ENCODE measurements around the gene DQX1. TPM values are rescaled to one million over a fixed set of nuclear protein-coding genes. Genes with fewer than 3 reads are reported as not detected.

Gene DQX1
- total and polyA plus RNA-seq, 11 donors: not detected

GRCh38 chr2:74551530-74551929, 25.5 kb upstream of the DQX1 start:
- Histone ChIP-seq H3K9me3 (no peaks in the 10 kb centered on the region), H3K4me1 (peaks cover 0 to 45% (median 28%) of the 10 kb centered on the region in 12 donors), H3K36me3 (peaks cover 0 to 6% (median 0%) of the 10 kb centered on the region in 9 donors), H3K27me3 (peaks cover 0 to 7% (median 0%) of the 10 kb centered on the region in 9 donors), H3K27ac (no peak overlapping the region), H3K4me3 (no peak overlapping the region)
- intact Hi-C loops (cut with DNase I): no loop called here
- no peak for ATAC-seq
- TF ChIP-seq CTCF (IDR thresholded peaks at IDR 0.05) (no peak), POLR2A (IDR thresholded peaks at IDR 0.05) (no peak)
- no peak for DNase-seq

DNA sequence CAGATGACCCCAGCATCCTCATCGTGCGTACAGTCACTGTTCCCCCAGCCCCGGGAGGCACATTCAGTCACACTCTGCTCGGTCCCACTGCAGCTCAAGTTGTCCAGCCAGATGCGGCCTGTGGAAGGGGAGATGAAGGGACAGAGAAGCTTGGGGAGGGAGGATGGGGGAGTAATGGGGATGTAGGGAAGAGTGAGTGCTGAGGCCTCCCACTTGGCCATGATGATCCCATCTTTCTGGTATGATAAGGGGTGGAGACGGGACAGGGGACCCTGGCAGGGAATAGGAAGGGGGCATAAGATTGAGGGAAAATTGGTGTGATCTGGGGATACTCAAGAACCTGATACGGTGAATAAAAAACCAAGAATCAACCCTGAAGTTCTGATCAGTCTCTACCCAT, 24.2 kb upstream of the DQX1 start:
- H3K36me3 ChIP-seq: peaks cover 0 to 3% (median 0%) of the 10 kb centered on the region in 9 donors
- H3K4me3 ChIP-seq: no peak overlapping the region
- intact Hi-C loops (cut with DNase I): no loop called here
- H3K27ac ChIP-seq: no peak overlapping the region
- peaks cover 0 to 7% (median 0%) of the 10 kb centered on the region in 9 donors for H3K27me3 ChIP-seq
- ATAC-seq: no peak
- H3K9me3 ChIP-seq: no peaks in the 10 kb centered on the region
- TF ChIP-seq CTCF (IDR thresholded peaks at IDR 0.05): no peak
- no peak for TF ChIP-seq POLR2A (IDR thresholded peaks at IDR 0.05)
- peaks cover 0 to 41% (median 27%) of the 10 kb centered on the region in 12 donors for H3K4me1 ChIP-seq
- WGBS, 4 donors: 86 to 91% (median 87%) methylated on average over 7 of the region's 7 CpGs
- DNase-seq: no peak

DNA sequence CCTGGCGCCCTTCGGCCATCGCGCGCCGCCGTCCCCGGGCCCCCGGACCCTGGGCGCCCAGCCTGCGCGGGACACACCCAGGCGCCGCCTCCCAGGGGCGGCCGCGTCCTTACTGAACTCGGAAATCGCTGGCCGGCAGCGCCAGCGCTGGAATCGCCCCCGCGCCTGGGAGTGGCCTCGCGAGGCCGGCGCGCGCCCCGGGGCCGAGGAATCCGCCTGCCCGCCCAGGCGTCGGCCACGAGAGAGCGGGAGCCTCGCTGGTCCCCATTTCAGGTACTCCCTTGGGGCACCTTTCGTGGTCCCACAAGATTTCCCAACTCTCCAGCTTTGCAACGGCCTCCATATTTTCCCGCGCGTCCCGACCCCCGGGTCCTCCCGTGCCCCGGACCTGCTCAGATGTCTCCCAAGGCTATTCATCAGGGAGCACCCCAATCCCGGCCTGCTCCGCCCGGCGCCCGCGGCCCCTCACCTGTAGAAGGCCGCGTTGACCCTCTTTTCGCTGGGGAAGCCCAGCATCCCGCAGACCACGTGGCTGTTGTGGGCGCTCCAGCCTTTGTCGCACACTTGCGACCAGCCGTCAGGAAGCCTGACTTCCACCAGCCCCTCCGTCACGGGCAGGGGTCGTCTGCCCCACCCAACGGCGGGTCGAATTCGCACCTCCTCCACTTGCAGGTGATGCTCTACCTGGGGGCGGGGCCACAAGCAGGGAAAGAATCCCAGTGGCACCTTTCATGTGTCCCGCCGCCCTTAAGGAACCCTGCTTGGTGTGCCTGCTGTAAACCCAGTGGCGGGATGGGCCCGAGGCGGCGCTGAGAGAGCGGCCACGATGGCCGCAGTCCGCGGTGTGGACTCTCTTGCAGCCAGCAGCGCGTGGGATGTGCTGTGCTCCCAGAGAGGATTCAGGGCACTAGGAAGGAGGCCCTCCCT, 23.1 kb upstream of the DQX1 start:
- TF ChIP-seq CTCF (IDR thresholded peaks at IDR 0.05) (peak in 2 of 12 donors; percentile 16), POLR2A (IDR thresholded peaks at IDR 0.05) (peak in 1 of 2 donors; percentile 60)
- H3K4me1 ChIP-seq: peaks cover 0 to 38% (median 24%) of the 10 kb centered on the region in 12 donors
- peak overlapping the region; percentile 51 to 91 (median 84) for H3K27ac ChIP-seq
- DNase-seq (peak; percentile 82 to 90 (median 84)), ATAC-seq (peak; percentile 35 to 92 (median 89))
- no peaks in the 10 kb centered on the region for H3K9me3 ChIP-seq
- H3K36me3 ChIP-seq: peaks cover 0 to 3% (median 0%) of the 10 kb centered on the region in 9 donors
- H3K4me3 ChIP-seq: peak overlapping the region; percentile 43 to 79 (median 60)
- H3K27me3 ChIP-seq: peaks cover 0 to 6% (median 0%) of the 10 kb centered on the region in 9 donors
- intact Hi-C loops (cut with DNase I): loop anchor here in 1 of 10 donors (2.0 kb wide), 1 partner anchor 18 kb away; no protein-coding TSS in a partner anchor
- 4 to 10% (median 6%) methylated on average over 55 to 85 of the region's 85 CpGs for WGBS, 4 donors

GRCh38 chr2:74548285-74548899, 22.4 kb upstream of the DQX1 start:
- Histone ChIP-seq H3K4me1 (peaks cover 0 to 35% (median 21%) of the 10 kb centered on the region in 12 donors), H3K4me3 (peak overlapping the region; percentile 43 to 79 (median 60)), H3K27ac (peak overlapping the region; percentile 51 to 91 (median 84)), H3K27me3 (peaks cover 0 to 4% (median 0%) of the 10 kb centered on the region in 9 donors), H3K36me3 (peaks cover 0 to 3% (median 0%) of the 10 kb centered on the region in 9 donors), H3K9me3 (no peaks in the 10 kb centered on the region)
- WGBS, 4 donors: 11 to 19% (median 14%) methylated on average over 23 to 26 of the region's 26 CpGs
- peak in 1 of 4 donors; percentile 23 for ATAC-seq
- DNase-seq: no peak
- intact Hi-C loops (cut with DNase I): loop anchor here in 1 of 10 donors (2.0 kb wide), 1 partner anchor 18 kb away; no protein-coding TSS in a partner anchor
- TF ChIP-seq POLR2A (IDR thresholded peaks at IDR 0.05): no peak
- TF ChIP-seq CTCF (IDR thresholded peaks at IDR 0.05): no peak

Measured in heart left ventricle (tissue), 16 donors.